Neutrophil (primary cell): ENCODE results near the gene RFTN1.

Experiments
- H3K27ac ChIP-seq: fragments of 200-600 bp; sonication (generic); 2 replicates; pipeline ENCODE4 v1.5.1; 2016; ENCODE audit warnings: mild to moderate bottlenecking, moderate library complexity
- H3K27me3 ChIP-seq: fragments of 200-600 bp; sonication (generic); 2 replicates; pipeline ENCODE4 v1.6.0; 2016; ENCODE audit warnings: mild to moderate bottlenecking
- H3K36me3 ChIP-seq: fragments of 200-600 bp; sonication (generic); 2 replicates; pipeline ENCODE4 v1.5.1; 2017
- H3K4me1 ChIP-seq, 2 experiments: fragments of 200-600 bp in 1 of 2; sonication (generic) in 1 of 2; 1 replicate in 1 of 2; 2 replicates in 1 of 2; pipeline versions ENCODE4 v1.5.1 to v1.6.1; 2013 to 2016; ENCODE audit warnings: low read depth in 1 of 2, low read length in 1 of 2, mild to moderate bottlenecking in 1 of 2, moderate library complexity in 1 of 2; ENCODE audit not compliant: control insufficient read depth in 1 of 2, insufficient read depth in 1 of 2
- H3K4me3 ChIP-seq, 2 experiments: fragments of 200-600 bp in 1 of 2; sonication (generic) in 1 of 2; 1 replicate in 1 of 2; 2 replicates in 1 of 2; pipeline ENCODE4 v1.5.1; 2013 to 2016; ENCODE audit warnings: low read depth in 1 of 2, low read length in 1 of 2, mild to moderate bottlenecking in 1 of 2, moderate library complexity in 1 of 2
- H3K9me3 ChIP-seq: fragments of 200-600 bp; sonication (generic); 2 replicates; pipeline ENCODE4 v1.5.1; 2016
- TF ChIP-seq, protein P1 (sequence below): fragments of 200-600 bp; sonication (generic); IDR thresholded peaks from 2 replicates; pipeline ENCODE4 v1.5.1; 2016; ENCODE audit warnings: antibody characterized with exemption

The RFTN1 gene

DNA sequence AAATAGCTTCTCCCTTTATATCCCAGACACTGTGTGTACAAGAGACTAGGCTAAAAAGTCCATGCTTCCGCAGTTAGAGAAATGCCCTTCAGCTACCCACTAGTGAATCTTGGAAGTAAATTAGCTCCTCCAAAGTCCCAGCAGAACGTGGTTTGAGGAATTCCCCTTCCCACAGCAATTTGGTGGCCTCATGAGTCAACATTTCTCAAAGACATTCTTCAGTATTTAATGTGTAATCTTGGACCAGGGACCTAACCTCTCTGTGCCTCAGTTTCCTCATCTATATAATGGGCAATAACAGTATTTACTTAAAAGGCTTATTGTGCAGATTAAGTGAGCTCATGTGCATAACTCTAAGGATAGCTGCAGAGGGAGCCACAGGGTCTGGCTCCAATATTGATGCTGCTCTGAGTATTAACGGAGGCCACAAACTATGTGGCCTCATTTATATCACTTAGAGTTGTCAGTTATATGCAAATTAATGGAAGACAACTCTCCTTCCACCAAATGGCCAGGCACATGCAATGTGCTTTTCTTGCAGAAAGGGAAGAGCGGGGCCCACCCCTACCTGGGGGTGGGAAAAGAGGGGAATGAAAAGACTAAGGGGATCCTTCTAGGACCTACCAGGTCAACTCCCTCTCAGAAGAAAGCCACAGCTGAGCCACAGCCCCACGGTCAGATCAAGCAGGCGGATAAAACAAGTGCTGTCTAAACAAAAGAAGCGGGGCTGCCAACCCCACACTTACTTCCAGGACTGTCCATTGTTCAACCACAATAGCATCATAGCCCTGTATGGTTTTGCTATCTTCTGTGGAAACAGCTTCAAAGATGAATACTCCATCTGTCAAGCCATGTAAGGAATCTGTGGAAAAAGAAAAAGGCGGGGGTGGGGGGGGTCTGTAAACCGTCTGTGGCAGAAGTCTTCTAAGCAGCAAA is 156.0 kb downstream of the RFTN1 start:
- H3K4me1 ChIP-seq: no peaks in the 10 kb centered on the region
- TF ChIP-seq, protein P1, sequence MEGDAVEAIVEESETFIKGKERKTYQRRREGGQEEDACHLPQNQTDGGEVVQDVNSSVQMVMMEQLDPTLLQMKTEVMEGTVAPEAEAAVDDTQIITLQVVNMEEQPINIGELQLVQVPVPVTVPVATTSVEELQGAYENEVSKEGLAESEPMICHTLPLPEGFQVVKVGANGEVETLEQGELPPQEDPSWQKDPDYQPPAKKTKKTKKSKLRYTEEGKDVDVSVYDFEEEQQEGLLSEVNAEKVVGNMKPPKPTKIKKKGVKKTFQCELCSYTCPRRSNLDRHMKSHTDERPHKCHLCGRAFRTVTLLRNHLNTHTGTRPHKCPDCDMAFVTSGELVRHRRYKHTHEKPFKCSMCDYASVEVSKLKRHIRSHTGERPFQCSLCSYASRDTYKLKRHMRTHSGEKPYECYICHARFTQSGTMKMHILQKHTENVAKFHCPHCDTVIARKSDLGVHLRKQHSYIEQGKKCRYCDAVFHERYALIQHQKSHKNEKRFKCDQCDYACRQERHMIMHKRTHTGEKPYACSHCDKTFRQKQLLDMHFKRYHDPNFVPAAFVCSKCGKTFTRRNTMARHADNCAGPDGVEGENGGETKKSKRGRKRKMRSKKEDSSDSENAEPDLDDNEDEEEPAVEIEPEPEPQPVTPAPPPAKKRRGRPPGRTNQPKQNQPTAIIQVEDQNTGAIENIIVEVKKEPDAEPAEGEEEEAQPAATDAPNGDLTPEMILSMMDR: no peak
- no peaks in the 10 kb centered on the region for H3K27me3 ChIP-seq
- H3K36me3 ChIP-seq: no peaks in the 10 kb centered on the region
- no peak overlapping the region for H3K4me3 ChIP-seq
- no peak overlapping the region for H3K27ac ChIP-seq
- H3K9me3 ChIP-seq: no peaks in the 10 kb centered on the region

DNA sequence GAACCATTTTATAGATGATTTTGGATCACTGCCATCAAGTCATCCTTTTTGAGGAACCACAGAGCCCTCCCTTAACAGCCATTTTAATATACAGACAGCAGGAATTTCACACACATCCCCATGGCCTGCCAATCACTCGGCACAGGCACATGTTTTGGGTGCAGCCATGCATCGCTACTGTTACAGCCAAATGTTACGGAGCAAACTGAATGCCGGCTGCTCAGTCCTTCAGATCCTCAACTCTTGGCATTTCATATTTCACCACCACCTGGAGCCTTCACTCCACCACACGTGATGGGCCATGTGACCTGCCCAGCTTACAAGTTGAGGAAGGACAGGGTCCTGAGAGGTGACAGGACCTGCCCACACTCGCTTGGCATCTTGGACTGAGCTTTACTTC is 157.7 kb downstream of the RFTN1 start:
- no peaks in the 10 kb centered on the region for H3K27me3 ChIP-seq
- no peaks in the 10 kb centered on the region for H3K36me3 ChIP-seq
- no peaks in the 10 kb centered on the region for H3K9me3 ChIP-seq
- TF ChIP-seq, protein P1: no peak
- H3K4me1 ChIP-seq: no peaks in the 10 kb centered on the region
- H3K27ac ChIP-seq: no peak overlapping the region
- no peak overlapping the region for H3K4me3 ChIP-seq

DNA sequence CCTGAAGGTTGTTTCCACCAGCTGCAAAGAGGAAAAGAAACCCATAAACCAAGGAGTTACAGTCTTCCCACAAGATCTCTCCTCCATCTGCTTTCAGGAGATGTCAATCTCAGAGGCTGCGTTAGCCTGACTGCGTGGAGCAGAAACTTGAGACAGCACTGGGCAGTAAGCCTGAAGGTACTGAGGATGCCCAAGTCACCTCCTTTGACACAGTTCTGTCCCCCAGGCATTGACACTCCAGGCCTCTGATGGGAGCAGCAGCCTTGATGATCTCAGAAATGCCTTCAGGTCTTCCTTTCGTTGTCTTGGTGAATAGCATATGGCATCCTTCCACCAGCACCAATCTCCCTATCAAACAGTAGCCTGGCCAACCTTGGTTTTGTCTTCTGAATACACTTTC is 159.2 kb downstream of the RFTN1 start:
- TF ChIP-seq, protein P1: no peak
- Histone ChIP-seq H3K27me3 (no peaks in the 10 kb centered on the region), H3K36me3 (no peaks in the 10 kb centered on the region), H3K27ac (no peak overlapping the region), H3K4me3 (no peak overlapping the region), H3K4me1 (no peaks in the 10 kb centered on the region), H3K9me3 (no peaks in the 10 kb centered on the region)

DNA sequence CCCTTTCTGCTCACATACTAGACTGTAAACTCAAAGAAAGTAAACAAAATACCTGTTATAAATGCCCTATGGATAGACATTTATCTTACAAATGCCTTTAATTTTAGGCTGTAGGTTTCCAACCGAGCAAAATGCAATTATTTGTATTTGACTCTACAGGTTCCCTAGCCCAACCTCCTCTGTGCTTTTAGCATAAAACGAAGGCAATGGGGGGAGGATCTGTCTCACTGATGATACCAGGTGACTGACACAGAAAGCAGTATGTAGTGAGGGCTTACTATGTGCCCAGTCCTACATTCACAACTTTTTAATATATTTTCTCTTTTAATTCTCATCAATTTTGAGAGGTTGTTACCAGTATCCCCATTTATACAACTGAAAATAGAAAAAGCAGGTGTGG is 161.1 kb downstream of the RFTN1 start:
- Histone ChIP-seq H3K4me3 (no peak overlapping the region), H3K36me3 (no peaks in the 10 kb centered on the region), H3K27me3 (no peaks in the 10 kb centered on the region), H3K27ac (no peak overlapping the region), H3K4me1 (no peaks in the 10 kb centered on the region), H3K9me3 (no peaks in the 10 kb centered on the region)
- TF ChIP-seq, protein P1: no peak

DNA sequence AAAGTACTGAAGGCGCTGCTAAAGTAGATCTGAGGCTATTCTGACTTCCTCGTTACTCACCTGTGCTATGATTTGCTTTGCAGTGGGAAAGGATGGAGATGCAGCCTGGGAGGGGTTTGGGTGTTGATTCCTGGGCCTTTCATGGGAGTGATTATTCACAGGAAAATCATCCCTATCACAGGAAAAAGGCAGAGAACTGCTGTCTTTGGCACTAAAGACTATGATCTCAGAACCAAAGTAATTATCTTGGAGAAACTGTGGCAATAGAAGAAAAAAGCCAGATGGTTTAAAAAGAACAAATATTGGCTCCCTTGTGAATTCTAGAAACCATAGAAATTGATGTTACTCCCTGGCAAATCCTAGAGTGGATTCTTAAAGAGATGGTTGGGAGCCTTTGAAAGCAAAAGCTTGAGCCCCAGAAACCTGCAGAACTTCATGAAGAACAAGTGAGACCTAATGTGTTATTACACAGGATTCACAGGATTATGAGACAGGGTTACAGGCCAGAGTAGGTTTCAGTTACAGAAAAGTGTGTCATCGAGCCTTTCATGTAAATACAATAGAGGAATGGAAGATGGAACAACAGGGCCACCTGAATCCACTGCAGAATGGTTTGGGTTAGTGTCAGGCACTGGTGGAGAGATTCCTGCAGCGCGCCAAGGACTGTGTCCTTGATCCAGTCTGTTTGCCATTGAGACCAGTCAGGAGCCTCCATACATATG is 162.7 kb downstream of the RFTN1 start:
- Histone ChIP-seq H3K4me1 (no peaks in the 10 kb centered on the region), H3K27ac (no peak overlapping the region), H3K4me3 (no peak overlapping the region), H3K9me3 (no peaks in the 10 kb centered on the region), H3K36me3 (no peaks in the 10 kb centered on the region), H3K27me3 (no peaks in the 10 kb centered on the region)
- TF ChIP-seq, protein P1: no peak
